NCI-H187 (cell line): ENCODE measurements around the gene KRT16.
"Not testable (repeated sequence)": the region's sequence is repeated elsewhere in the genome, so short reads cannot be mapped to it uniquely, and the experiment has no call there.

Source experiments
- DNase-seq, 2 experiments: peaks; one replicate each; lab custom pipeline; 2025; lab: John Stamatoyannopoulos, UW

Gene KRT16

GRCh38 chr17:41614767-41615166 is 2.2 kb upstream of the KRT16 start:
- DNase-seq = not testable (repeated sequence)

- DNase-seq = no peak
Observed at GRCh38 chr17:41614098-41614497, 1.5 kb upstream of the KRT16 start.

GRCh38 chr17:41613277-41614082 is 913 bp upstream of the KRT16 start:
- DNase-seq = no peak

GRCh38 chr17:41610965-41611640 is 1.5 kb downstream of the KRT16 start:
- DNase-seq = no peak

- DNase-seq = not testable (repeated sequence)
Observed at GRCh38 chr17:41610061-41610517, 2.5 kb downstream of the KRT16 start.

DNA sequence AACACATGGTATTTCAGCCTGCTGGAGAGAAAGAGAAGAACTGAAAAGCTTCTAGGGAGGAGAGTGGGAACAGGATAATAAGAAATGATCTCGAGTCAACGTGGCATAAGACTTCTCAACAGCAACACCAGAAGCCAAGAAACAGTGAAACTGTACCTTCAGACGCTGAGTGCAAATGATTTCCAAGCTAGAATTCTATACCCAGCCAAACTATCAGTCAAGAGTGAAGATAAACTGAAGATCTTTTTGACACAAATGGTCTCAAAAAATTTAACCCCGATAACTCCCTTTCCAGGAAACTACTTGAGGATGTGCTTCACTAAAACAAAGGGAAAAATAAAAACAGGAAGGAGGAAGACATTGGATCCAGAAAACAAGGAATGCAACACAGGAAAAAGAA is 5.6 kb downstream of the KRT16 start:
- DNase-seq = not testable (repeated sequence)

DNA sequence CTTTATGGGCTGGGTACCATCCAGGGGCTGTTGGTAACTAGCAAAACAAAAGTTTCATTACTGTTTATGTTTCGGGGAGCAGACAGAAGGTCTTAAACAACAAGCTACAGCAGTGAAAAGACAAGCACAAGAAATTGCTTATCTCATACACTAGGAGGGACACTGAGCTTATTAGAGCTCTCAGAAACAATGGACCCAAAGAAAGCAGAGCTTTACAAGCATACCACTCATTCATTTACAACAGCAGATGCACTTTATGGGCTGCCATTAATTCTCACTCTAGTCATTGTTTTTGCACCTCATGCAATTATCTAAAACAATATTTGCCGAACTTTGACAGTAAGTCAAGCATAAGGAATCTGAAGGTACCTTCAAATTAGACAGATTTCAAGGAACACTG is 10.0 kb downstream of the KRT16 start:
- no peak for DNase-seq

DNA sequence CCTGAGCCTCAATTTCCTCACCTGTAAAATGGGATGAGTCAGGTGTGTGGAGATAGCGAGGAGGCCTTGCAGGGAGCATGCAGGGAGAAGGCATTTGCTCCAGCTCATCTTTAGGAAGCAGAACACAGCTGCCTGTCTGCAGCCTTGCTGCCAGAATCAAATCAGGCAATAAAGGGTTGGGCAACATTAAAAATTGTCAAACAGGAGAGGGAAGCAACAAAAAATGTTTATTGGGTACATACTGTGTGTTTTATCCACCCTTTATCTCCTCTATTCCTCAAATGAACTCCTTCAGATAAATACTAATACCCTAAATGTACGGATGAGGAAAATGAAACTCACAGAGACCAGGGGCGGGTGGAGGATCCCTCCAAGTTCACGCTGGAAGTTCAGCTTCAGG is 12.2 kb downstream of the KRT16 start:
- DNase-seq = no peak

GRCh38 chr17:41599680-41600079 is 12.9 kb downstream of the KRT16 start:
- no peak for DNase-seq

DNA sequence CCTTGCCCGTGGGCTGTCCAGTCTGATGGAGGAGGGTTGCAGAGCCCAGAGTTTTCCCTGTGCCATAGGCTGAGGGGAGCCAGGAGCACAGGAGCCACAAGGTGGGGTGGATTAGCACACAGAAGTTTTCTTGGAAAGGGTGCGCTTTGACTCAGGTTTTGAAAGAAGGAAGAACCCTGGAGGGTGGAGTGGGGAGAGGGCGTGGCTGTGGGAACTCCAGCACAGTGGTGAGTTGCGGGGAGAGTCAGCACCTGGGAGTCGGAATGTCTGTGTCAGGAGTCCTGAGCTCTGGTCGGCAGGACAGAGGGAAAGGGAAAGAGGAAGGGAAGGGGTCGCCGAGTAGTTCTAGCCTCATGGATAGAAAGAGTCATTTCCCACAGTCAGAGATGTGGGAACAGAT is 17.0 kb downstream of the KRT16 start:
- DNase-seq = no peak

GRCh38 chr17:41594363-41594915 is 18.1 kb downstream of the KRT16 start:
- DNase-seq = no peak

- no peak for DNase-seq
Observed at GRCh38 chr17:41593306-41593981, 19.1 kb downstream of the KRT16 start.

GRCh38 chr17:41592601-41593305 is 19.8 kb downstream of the KRT16 start:
- no peak for DNase-seq

DNA sequence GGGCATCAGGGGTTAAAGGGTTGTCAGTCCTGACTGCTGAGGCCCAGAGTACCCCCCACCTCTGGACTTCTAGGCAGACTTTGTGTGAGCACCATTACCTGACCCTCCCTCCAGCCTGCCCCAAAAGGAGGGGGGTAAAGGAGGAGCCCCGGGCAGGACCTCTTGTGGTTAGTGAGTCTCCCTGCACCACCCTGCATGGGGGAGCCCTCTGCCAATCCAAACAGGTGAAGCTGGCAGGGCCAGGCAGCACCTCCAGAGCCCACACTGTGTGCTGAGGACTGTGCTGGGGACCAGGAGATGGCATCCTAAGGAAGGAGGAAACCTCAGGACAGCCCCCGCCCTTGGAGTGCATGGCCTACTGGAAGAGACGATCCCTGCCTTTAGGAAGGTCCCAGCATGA is 23.3 kb downstream of the KRT16 start:
- DNase-seq = no peak

- no peak for DNase-seq
Observed at GRCh38 chr17:41588126-41588810, 24.3 kb downstream of the KRT16 start.

DNA sequence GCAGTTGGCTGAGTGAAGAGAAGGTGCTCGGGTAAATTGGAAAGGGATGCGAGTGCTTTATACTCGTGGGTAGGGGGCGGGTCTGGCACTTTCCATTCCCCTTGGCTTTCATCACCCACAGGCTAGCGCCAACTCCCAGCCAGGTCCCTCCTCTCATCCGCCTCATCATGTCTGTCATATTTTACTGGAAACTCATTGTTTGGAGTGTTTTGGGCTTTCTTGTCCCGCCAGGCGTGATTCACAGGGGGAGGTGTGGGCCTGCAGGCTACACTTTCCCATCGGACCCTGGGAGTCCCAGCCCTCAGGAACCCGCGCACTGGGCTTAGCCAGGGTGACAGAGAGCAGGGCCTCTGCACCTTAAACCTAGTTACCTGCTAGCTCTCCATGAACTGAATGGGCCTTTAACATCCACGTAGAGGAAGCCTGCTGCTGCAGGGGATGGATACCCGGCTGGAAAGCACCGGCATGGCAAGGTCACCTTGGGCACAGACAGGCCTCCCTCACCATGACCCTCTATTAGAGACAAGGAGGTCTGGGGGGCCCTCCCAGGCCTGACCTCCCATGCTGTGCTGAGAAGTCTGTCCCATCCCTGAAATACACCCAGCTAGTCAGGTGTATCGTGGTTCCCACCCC is 25.6 kb downstream of the KRT16 start, which contains the start of gene KRT14:
TSS of gene KRT14 (minus strand) at position 33 of the 633 bp plus-strand sequence. CDS start 61 bp downstream, outside the sequence.
- no peak for DNase-seq

- DNase-seq = no peak
Observed at GRCh38 chr17:41585301-41586056, 27.1 kb downstream of the KRT16 start.

GRCh38 chr17:41584331-41584927 is 28.1 kb downstream of the KRT16 start:
- not testable (repeated sequence) for DNase-seq
